ENCODE data around the gene GAS2L1. TPM values are rescaled to one million over a fixed set of nuclear protein-coding genes. Genes with fewer than 3 reads are reported as not detected.

Gene GAS2L1
- total and polyA plus RNA-seq, 8 donors = 4.4 to 81.1 (median 27.3) TPM

GRCh38 chr22:29325356-29325755, 18.9 kb downstream of the GAS2L1 start:
- H3K9me3 ChIP-seq = no peaks in the 10 kb centered on the region
- no peak for DNase-seq
- 80 to 87% (median 82%) methylated on average over 8 of the region's 8 CpGs for WGBS, 5 donors
- TF ChIP-seq EP300 (IDR thresholded peaks at IDR 0.05) (no peak), POLR2A (IDR thresholded peaks at IDR 0.05) (no peak), CTCF (IDR thresholded peaks at IDR 0.05) (no peak), POLR2AphosphoS5 (IDR thresholded peaks at IDR 0.05) (no peak)
- H3K27me3 ChIP-seq = no peaks in the 10 kb centered on the region
- no peak overlapping the region for H3K4me3 ChIP-seq
- H3K36me3 ChIP-seq = peaks cover 40 to 46% (median 45%) of the 10 kb centered on the region in 4 donors
- H3K27ac ChIP-seq = no peak overlapping the region
- intact Hi-C loops (cut with DNase I; ENCODE audit: low total_unique reads) = no loop called here
- H3K4me1 ChIP-seq = peaks cover 0 to 10% (median 0%) of the 10 kb centered on the region in 4 donors

- no peak for DNase-seq
- intact Hi-C loops (cut with DNase I; ENCODE audit: low total_unique reads) = no loop called here
- no peak overlapping the region for H3K4me3 ChIP-seq
- WGBS, 5 donors = 48 to 73% (median 68%) methylated on average over 9 of the region's 9 CpGs
- H3K4me1 ChIP-seq = peaks cover 0 to 15% (median 0%) of the 10 kb centered on the region in 4 donors
- H3K27ac ChIP-seq = no peak overlapping the region
- no peaks in the 10 kb centered on the region for H3K9me3 ChIP-seq
- H3K36me3 ChIP-seq = peaks cover 42 to 50% (median 50%) of the 10 kb centered on the region in 4 donors
- TF ChIP-seq POLR2AphosphoS5 (IDR thresholded peaks at IDR 0.05) (no peak), CTCF (IDR thresholded peaks at IDR 0.05) (no peak), POLR2A (IDR thresholded peaks at IDR 0.05) (no peak), EP300 (IDR thresholded peaks at IDR 0.05) (no peak)
- H3K27me3 ChIP-seq = no peaks in the 10 kb centered on the region
Observed at GRCh38 chr22:29325785-29326315, 19.4 kb downstream of the GAS2L1 start.

GRCh38 chr22:29326481-29326880, 20.0 kb downstream of the GAS2L1 start:
- Histone ChIP-seq H3K36me3 (peaks cover 47 to 57% (median 56%) of the 10 kb centered on the region in 4 donors), H3K27ac (no peak overlapping the region), H3K27me3 (no peaks in the 10 kb centered on the region), H3K4me3 (no peak overlapping the region), H3K9me3 (no peaks in the 10 kb centered on the region), H3K4me1 (peaks cover 0 to 17% (median 0%) of the 10 kb centered on the region in 4 donors)
- intact Hi-C loops (cut with DNase I; ENCODE audit: low total_unique reads) = no loop called here
- TF ChIP-seq POLR2AphosphoS5 (IDR thresholded peaks at IDR 0.05) = no peak
- WGBS, 5 donors = 84 to 91% (median 85%) methylated on average over 9 to 10 of the region's 10 CpGs
- DNase-seq = no peak

- no peak for TF ChIP-seq EP300 (IDR thresholded peaks at IDR 0.05)
- Histone ChIP-seq H3K36me3 (peaks cover 50 to 64% (median 63%) of the 10 kb centered on the region in 4 donors), H3K27me3 (no peaks in the 10 kb centered on the region), H3K4me3 (no peak overlapping the region), H3K4me1 (peaks cover 0 to 10% (median 0%) of the 10 kb centered on the region in 4 donors), H3K27ac (no peak overlapping the region), H3K9me3 (no peaks in the 10 kb centered on the region)
- intact Hi-C loops (cut with DNase I; ENCODE audit: low total_unique reads) = no loop called here
- WGBS, 5 donors = 85 to 89% (median 87%) methylated on average over 14 to 15 of the region's 15 CpGs
- no peak for DNase-seq
Observed at GRCh38 chr22:29327089-29327764, 20.8 kb downstream of the GAS2L1 start.

- intact Hi-C loops (cut with DNase I; ENCODE audit: low total_unique reads) = no loop called here
- Histone ChIP-seq H3K27me3 (no peaks in the 10 kb centered on the region), H3K27ac (no peak overlapping the region), H3K4me1 (peaks cover 0 to 10% (median 0%) of the 10 kb centered on the region in 4 donors), H3K4me3 (no peak overlapping the region), H3K9me3 (no peaks in the 10 kb centered on the region), H3K36me3 (peaks cover 56 to 73% (median 72%) of the 10 kb centered on the region in 4 donors)
- no peak for TF ChIP-seq CTCF (IDR thresholded peaks at IDR 0.05)
- TF ChIP-seq POLR2A (IDR thresholded peaks at IDR 0.05) = no peak
- TF ChIP-seq POLR2AphosphoS5 (IDR thresholded peaks at IDR 0.05) = no peak
- no peak for TF ChIP-seq EP300 (IDR thresholded peaks at IDR 0.05)
- no peak for DNase-seq
- WGBS, 5 donors = 82 to 90% (median 87%) methylated on average over 3 to 5 of the region's 5 CpGs
Observed at GRCh38 chr22:29328055-29328454, 21.6 kb downstream of the GAS2L1 start.

Data from stomach (tissue), 9 donors.